Mucosa of rectum (tissue), 2 donors: ENCODE measurements around the gene KSR1.
A peak's percentile ranks its signal among the peaks of the same experiment; 100 is the strongest.

Experiments used
- H3K27ac ChIP-seq, 2 donors: one replicate each; pipeline ENCODE4 v1.7.0; 2013; ENCODE audit warnings: inconsistent platforms in 2 of 2, low read depth in 2 of 2, low read length in 2 of 2
- H3K27me3 ChIP-seq, 2 donors: one replicate each; pipeline ENCODE4 v1.7.0; 2013; ENCODE audit warnings: low read length in 2 of 2; ENCODE audit not compliant: control insufficient read depth in 2 of 2, insufficient read depth in 2 of 2
- H3K36me3 ChIP-seq, 2 donors: one replicate each; pipeline ENCODE4 v1.7.0; 2013; ENCODE audit warnings: low read length in 2 of 2; ENCODE audit not compliant: control insufficient read depth in 2 of 2, insufficient read depth in 2 of 2
- H3K4me1 ChIP-seq, 2 donors: one replicate each; pipeline ENCODE4 v1.7.0; 2013; ENCODE audit warnings: low read length in 2 of 2, mild to moderate bottlenecking in 1 of 2; ENCODE audit not compliant: control insufficient read depth in 2 of 2, insufficient read depth in 2 of 2
- H3K4me3 ChIP-seq, 2 donors: one replicate each; pipeline ENCODE4 v1.7.0; 2013; ENCODE audit warnings: low read length in 2 of 2
- H3K9ac ChIP-seq, 2 donors: one replicate each; pipeline ENCODE4 v1.7.0; 2013; ENCODE audit warnings: low read length in 2 of 2, low read depth in 1 of 2, mild to moderate bottlenecking in 1 of 2
- H3K9me3 ChIP-seq, 2 donors: one replicate each; pipeline ENCODE4 v1.7.0; 2013; ENCODE audit warnings: low read length in 2 of 2; ENCODE audit not compliant: control insufficient read depth in 2 of 2
- donor health status: healthy.
- donor health status: Normal muscosa, but diverticular disease.

The KSR1 gene

GRCh38 chr17:27512031-27512430 lies 55.8 kb downstream of the KSR1 start:
- H3K4me3 ChIP-seq = no peak overlapping the region
- H3K27me3 ChIP-seq = no peaks in the 10 kb centered on the region
- no peak overlapping the region for H3K9ac ChIP-seq
- H3K36me3 ChIP-seq = no peaks in the 10 kb centered on the region
- no peak overlapping the region for H3K27ac ChIP-seq
- H3K4me1 ChIP-seq = no peaks in the 10 kb centered on the region
- no peaks in the 10 kb centered on the region for H3K9me3 ChIP-seq

- Histone ChIP-seq H3K9me3 (no peaks in the 10 kb centered on the region), H3K27ac (no peak overlapping the region), H3K27me3 (no peaks in the 10 kb centered on the region), H3K9ac (no peak overlapping the region), H3K4me3 (no peak overlapping the region), H3K36me3 (no peaks in the 10 kb centered on the region), H3K4me1 (no peaks in the 10 kb centered on the region)
Observed at GRCh38 chr17:27512511-27513346, 56.5 kb downstream of the KSR1 start.

DNA sequence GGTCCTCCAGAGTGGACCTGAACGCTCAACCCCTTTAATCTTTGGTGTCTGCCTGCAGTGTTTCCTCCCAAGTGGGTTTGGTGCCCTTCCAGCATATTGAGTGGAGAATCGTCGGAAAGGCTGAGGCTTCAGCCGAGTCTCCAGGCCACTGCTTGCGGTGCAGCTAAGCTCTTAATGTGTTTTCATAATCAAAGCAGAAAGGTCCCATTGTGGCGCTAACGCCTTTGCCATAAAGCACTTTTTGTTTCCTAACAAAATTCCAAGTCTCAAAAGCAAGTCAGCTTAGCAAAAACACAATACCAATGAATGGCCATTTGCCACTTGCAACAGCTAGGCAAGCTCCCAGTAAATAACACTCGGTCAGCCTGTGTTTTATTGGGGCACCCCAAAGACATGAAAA lies 57.6 kb downstream of the KSR1 start:
- Histone ChIP-seq H3K4me3 (no peak overlapping the region), H3K9ac (no peak overlapping the region)

DNA sequence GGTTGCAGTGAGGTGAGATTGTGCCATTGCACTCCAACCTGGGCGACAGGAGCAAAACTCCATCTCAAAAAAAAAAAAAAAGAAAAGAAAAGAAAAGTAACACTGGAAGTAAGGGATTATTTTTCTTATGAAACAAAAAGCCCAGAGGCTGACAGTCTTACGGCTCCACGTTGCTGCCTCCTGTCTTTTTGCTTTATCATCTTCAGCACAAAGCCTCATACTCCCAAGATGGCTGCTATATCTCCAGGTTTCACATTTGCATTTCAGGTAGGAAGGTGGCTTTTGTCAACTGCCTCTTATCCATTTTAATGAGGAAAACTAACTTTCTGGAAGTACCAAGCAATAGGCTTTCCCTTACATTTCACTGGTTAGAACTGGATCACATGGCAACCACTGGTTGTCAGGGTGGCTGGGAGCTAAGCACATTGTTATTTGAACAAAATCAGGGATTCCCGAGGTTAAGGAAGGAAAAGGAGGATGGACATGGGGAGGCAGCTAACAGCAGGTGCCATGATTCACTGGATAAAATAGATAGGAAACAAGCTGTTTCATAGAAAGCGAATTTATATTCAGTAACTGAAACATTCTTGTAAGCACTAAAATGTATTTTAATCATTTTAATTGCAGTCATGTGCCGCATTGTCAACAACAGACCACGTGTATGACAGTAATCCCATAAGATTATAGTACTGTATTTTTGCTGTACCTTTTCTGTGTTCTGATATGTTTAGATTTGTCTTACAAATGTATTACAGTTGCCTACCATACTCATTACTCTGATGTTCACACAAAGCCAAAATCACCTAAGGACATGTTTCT lies 58.6 kb downstream of the KSR1 start:
- no peaks in the 10 kb centered on the region for H3K4me1 ChIP-seq
- H3K9ac ChIP-seq = no peak overlapping the region
- H3K27ac ChIP-seq = no peak overlapping the region
- no peaks in the 10 kb centered on the region for H3K27me3 ChIP-seq
- no peak overlapping the region for H3K4me3 ChIP-seq
- no peaks in the 10 kb centered on the region for H3K9me3 ChIP-seq
- H3K36me3 ChIP-seq = no peaks in the 10 kb centered on the region

More for the DNA sequence above, 57.6 kb downstream of the KSR1 start:
- H3K36me3 ChIP-seq = no peaks in the 10 kb centered on the region
- no peaks in the 10 kb centered on the region for H3K27me3 ChIP-seq
- no peaks in the 10 kb centered on the region for H3K4me1 ChIP-seq
- H3K27ac ChIP-seq = no peak overlapping the region
- no peaks in the 10 kb centered on the region for H3K9me3 ChIP-seq

DNA sequence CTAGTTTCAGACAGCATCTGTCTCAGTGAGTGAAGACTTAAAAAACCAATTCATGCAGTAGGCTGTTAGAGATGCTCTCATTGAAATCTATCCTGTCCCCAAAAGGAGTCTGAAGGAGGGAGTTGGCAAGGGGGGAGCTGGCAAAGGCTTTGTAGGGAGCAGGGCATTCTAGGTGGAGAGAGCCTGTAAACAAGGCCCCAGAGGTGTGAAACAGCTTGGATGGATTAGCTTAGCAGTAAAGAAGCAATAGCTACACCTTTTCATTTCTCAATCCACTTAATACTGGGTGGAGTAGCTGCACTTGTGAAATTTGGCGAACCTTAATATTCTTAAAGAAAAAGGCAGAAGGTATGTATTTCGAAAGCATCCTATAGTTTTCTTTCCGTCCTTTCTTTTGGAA lies 61.8 kb downstream of the KSR1 start:
- Histone ChIP-seq H3K9ac (no peak overlapping the region), H3K27me3 (no peaks in the 10 kb centered on the region), H3K36me3 (no peaks in the 10 kb centered on the region), H3K27ac (no peak overlapping the region), H3K4me3 (no peak overlapping the region), H3K4me1 (no peaks in the 10 kb centered on the region), H3K9me3 (no peaks in the 10 kb centered on the region)

- H3K4me1 ChIP-seq = no peaks in the 10 kb centered on the region
- no peak overlapping the region for H3K9ac ChIP-seq
- no peaks in the 10 kb centered on the region for H3K9me3 ChIP-seq
- no peaks in the 10 kb centered on the region for H3K36me3 ChIP-seq
- no peak overlapping the region for H3K4me3 ChIP-seq
- H3K27me3 ChIP-seq = no peaks in the 10 kb centered on the region
- no peak overlapping the region for H3K27ac ChIP-seq
Observed at GRCh38 chr17:27518545-27519521, 62.6 kb downstream of the KSR1 start.

DNA sequence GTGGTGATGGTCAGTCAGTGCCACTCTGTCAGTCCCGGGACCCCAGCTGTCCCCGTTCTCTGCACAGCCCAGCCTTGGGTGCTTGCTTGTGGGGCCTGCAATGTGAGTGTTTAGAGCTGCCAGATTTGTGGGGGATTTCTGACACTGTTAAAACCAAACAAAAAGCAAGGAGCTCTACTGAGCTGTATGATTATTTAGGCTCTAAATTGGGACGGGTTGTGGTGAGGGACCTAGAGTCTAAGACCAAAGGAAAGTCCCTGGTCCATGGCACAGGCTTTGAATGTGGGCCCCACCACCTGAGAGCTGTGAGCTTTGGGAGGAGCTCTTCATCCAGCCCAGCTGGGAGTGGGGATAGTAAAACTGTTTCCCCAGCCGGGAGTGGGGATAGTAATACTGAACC lies 63.3 kb downstream of the KSR1 start:
- no peaks in the 10 kb centered on the region for H3K27me3 ChIP-seq
- no peak overlapping the region for H3K27ac ChIP-seq
- H3K9ac ChIP-seq = no peak overlapping the region
- H3K4me3 ChIP-seq = no peak overlapping the region
- no peaks in the 10 kb centered on the region for H3K36me3 ChIP-seq
- H3K4me1 ChIP-seq = no peaks in the 10 kb centered on the region
- no peaks in the 10 kb centered on the region for H3K9me3 ChIP-seq

- no peaks in the 10 kb centered on the region for H3K4me1 ChIP-seq
- H3K27ac ChIP-seq = peak overlapping the region in 1 of 2 donors; percentile 18
Observed at GRCh38 chr17:27520491-27521185, 64.4 kb downstream of the KSR1 start.

DNA sequence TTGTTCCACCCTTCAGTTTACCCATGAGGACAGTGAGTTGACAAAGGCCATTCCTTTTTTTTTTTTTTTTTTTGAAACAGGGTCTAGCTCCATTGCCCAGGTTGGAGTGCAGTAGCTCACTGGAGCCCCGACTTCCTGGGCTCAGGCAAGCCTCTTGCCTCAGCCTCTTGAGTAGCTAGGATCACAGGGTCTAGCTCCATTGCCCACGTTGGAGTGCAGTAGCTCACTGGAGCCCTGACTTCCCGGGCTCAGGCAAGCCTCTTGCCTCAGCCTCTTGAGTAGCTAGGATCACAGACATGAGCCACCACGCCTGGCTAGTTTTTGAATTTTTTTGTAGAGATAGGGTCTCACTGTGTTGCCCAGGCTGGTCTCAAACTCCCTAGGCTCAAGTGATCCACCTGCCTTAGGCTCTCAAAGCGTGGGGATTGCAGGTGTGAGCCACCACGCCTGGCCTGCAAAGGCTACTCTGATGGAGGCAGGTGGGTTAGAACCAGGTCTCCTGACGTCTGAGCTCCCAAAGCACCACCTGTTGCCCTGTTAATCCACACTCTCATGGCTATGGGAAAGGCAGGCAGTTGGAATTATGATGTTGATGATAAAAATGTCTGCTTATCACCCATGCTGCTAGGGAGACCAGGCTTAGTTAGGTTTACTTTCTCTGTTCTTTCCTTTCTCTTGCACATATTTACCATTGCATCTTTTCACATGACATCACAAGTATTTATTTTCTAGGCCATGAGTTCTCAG lies 65.2 kb downstream of the KSR1 start:
- H3K36me3 ChIP-seq = no peaks in the 10 kb centered on the region
- H3K4me3 ChIP-seq = no peak overlapping the region
- no peak overlapping the region for H3K27ac ChIP-seq
- H3K9me3 ChIP-seq = no peaks in the 10 kb centered on the region
- no peak overlapping the region for H3K9ac ChIP-seq
- no peaks in the 10 kb centered on the region for H3K27me3 ChIP-seq
- peaks cover 0 to 2% of the 10 kb centered on the region in 2 donors for H3K4me1 ChIP-seq

More at GRCh38 chr17:27520491-27521185, 64.4 kb downstream of the KSR1 start:
- no peaks in the 10 kb centered on the region for H3K36me3 ChIP-seq
- H3K9me3 ChIP-seq = no peaks in the 10 kb centered on the region
- no peaks in the 10 kb centered on the region for H3K27me3 ChIP-seq
- no peak overlapping the region for H3K9ac ChIP-seq
- no peak overlapping the region for H3K4me3 ChIP-seq
